Progenitor cell of endocrine pancreas (in vitro differentiated cells): Measurements from ENCODE around the gene AMPD1. TPM values are rescaled to one million over a fixed set of nuclear protein-coding genes. Genes with fewer than 3 reads are reported as not detected.

Source experiments
- DNase-seq: peaks from one replicate; pipeline ENCODE4 v3.0.0; 2021; ENCODE audit warnings: low spot score; ENCODE audit not compliant: unreplicated experiment
- H3K27ac Mint-ChIP-seq: 2 replicates; pipeline ENCODE4 v1.8.0; 2021; ENCODE audit warnings: mild to moderate bottlenecking, moderate library complexity, mixed read lengths
- H3K27me3 Mint-ChIP-seq: 2 replicates; pipeline ENCODE4 v1.8.0; 2021; ENCODE audit warnings: mixed read lengths
- H3K36me3 Mint-ChIP-seq: 2 replicates; pipeline ENCODE4 v1.8.0; 2022; ENCODE audit warnings: mixed read lengths; ENCODE audit not compliant: insufficient read depth
- H3K4me1 Mint-ChIP-seq: 2 replicates; pipeline ENCODE4 v1.8.0; 2021; ENCODE audit warnings: low read depth, mixed read lengths
- H3K4me3 Mint-ChIP-seq: 2 replicates; pipeline ENCODE4 v1.8.0; 2021; ENCODE audit warnings: low read depth, mild to moderate bottlenecking, moderate library complexity, mixed read lengths
- H3K9me3 Mint-ChIP-seq: 2 replicates; pipeline ENCODE4 v1.8.0; 2021; ENCODE audit warnings: low read depth, mixed read lengths
- CTCF ChIP-seq: fragments of 200-600 bp; sonication (generic); IDR thresholded peaks from one replicate; pipeline ENCODE4 v1.5.0; 2021; ENCODE audit warnings: antibody characterized with exemption, mild to moderate bottlenecking; ENCODE audit not compliant: unreplicated experiment
- total RNA-seq: library from RNA; stranded (reverse); gene quantifications from 2 replicates; pipeline ENCODE4 v1.2.1, GENCODE V29; 2021

The AMPD1 gene
- total RNA-seq, 1 donor from 2014 or later, result not detected

- Mint-ChIP-seq H3K36me3 (peaks cover 29% of the 10 kb centered on the region), H3K9me3 (no peaks in the 10 kb centered on the region), H3K4me1 (peaks cover 6% of the 10 kb centered on the region), H3K27ac (no peak overlapping the region), H3K4me3 (no peak overlapping the region), H3K27me3 (no peaks in the 10 kb centered on the region)
- no peak for TF ChIP-seq CTCF
- DNase-seq, result no peak
Measured at GRCh38 chr1:114720492-114720891, 25.1 kb upstream of the AMPD1 start.

DNA sequence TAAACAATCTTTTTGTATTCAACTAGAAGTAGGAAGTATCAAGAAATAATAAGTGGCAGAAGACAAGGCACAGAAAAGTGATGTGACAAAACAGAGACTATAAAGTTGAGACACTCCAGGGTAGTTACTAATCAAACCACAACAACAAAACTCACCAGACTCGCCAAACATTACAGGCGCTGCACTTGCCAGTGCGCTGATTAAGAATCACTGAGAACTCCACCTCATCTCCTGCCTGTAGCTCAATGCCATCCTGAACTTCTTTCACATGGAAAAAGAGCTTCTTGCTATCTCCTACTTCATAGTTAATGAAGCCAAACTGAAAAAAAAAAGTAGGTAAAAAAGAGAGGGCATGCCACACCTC, 24.1 kb upstream of the AMPD1 start:
- H3K4me3 Mint-ChIP-seq, result no peak overlapping the region
- no peaks in the 10 kb centered on the region for H3K27me3 Mint-ChIP-seq
- TF ChIP-seq CTCF, result no peak
- no peak for DNase-seq
- H3K36me3 Mint-ChIP-seq, result peaks cover 26% of the 10 kb centered on the region
- H3K4me1 Mint-ChIP-seq, result peaks cover 6% of the 10 kb centered on the region
- no peak overlapping the region for H3K27ac Mint-ChIP-seq
- no peaks in the 10 kb centered on the region for H3K9me3 Mint-ChIP-seq

DNA sequence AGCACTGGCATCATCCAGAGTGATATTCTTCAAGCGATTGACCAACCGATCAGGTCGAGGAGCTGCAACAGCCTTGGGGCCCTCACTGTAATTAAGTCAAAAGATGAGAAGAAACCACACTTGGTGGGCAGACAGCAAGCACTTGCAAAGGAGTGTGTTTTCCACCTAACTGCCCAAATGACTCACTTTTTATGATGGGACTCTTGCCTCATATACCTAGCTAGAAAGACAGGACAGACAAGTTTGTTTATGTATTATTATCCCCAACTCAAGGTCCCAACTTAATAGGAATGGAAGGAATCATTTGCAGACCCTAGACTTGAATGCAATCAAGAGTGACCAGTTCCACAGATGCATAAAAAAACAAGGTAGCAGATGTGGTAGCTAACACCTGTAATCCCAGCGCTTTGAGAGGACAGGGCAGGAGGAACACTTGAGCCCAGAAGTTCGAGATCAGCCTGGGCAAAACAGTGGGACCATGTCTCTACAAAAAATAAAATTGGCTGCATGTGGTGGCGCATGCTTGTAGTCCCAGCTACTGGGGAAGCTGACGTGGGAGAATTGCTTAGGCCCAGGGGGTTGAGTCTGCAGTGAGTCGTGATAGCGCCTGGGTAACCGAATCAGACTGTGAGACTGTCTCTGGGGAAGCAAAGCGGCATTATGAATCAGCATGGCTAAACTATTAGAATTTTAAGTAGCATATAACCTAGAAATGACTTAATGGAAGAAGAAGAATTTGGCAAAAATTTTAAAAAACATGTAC, 23.5 kb upstream of the AMPD1 start:
- peaks cover 23% of the 10 kb centered on the region for H3K36me3 Mint-ChIP-seq
- no peak overlapping the region for H3K4me3 Mint-ChIP-seq
- peaks cover 6% of the 10 kb centered on the region for H3K4me1 Mint-ChIP-seq

GRCh38 chr1:114716304-114717170, 21.2 kb upstream of the AMPD1 start, which contains the start of gene NRAS:
Gene NRAS, minus strand, starts transcription at chr1:114716771. Its CDS starts 611 bp downstream, at chr1:114716160.
- Mint-ChIP-seq H3K9me3 (no peaks in the 10 kb centered on the region), H3K4me1 (peaks cover 6% of the 10 kb centered on the region), H3K36me3 (peaks cover 16% of the 10 kb centered on the region), H3K4me3 (peak within 1 kb of the TSS; percentile 99), H3K27ac (peak within 1 kb of the TSS; percentile 99), H3K27me3 (no peaks in the 10 kb centered on the region)
- DNase-seq, result peak; percentile 88
- no peak for TF ChIP-seq CTCF

More for the DNA sequence above, 23.5 kb upstream of the AMPD1 start:
- H3K27ac Mint-ChIP-seq, result no peak overlapping the region
- no peaks in the 10 kb centered on the region for H3K27me3 Mint-ChIP-seq
- DNase-seq, result no peak
- no peaks in the 10 kb centered on the region for H3K9me3 Mint-ChIP-seq
- TF ChIP-seq CTCF, result no peak

- peaks cover 6% of the 10 kb centered on the region for H3K4me1 Mint-ChIP-seq
- no peaks in the 10 kb centered on the region for H3K27me3 Mint-ChIP-seq
- peak overlapping the region; percentile 99 for H3K4me3 Mint-ChIP-seq
- no peaks in the 10 kb centered on the region for H3K9me3 Mint-ChIP-seq
- no peak for TF ChIP-seq CTCF
- peak overlapping the region; percentile 99 for H3K27ac Mint-ChIP-seq
- no peak for DNase-seq
- H3K36me3 Mint-ChIP-seq, result peaks cover 16% of the 10 kb centered on the region
Measured at GRCh38 chr1:114715952-114716303, 20.6 kb upstream of the AMPD1 start.
